Measurements from ENCODE around the gene NUP188.

- TF ChIP-seq, protein P1, sequence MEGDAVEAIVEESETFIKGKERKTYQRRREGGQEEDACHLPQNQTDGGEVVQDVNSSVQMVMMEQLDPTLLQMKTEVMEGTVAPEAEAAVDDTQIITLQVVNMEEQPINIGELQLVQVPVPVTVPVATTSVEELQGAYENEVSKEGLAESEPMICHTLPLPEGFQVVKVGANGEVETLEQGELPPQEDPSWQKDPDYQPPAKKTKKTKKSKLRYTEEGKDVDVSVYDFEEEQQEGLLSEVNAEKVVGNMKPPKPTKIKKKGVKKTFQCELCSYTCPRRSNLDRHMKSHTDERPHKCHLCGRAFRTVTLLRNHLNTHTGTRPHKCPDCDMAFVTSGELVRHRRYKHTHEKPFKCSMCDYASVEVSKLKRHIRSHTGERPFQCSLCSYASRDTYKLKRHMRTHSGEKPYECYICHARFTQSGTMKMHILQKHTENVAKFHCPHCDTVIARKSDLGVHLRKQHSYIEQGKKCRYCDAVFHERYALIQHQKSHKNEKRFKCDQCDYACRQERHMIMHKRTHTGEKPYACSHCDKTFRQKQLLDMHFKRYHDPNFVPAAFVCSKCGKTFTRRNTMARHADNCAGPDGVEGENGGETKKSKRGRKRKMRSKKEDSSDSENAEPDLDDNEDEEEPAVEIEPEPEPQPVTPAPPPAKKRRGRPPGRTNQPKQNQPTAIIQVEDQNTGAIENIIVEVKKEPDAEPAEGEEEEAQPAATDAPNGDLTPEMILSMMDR (IDR thresholded peaks at IDR 0.05): no peak
- no peak for TF ChIP-seq POLR2AphosphoS5 (IDR thresholded peaks at IDR 0.05)
These were observed 55.5 kb downstream of the NUP188 start for GRCh38 chr9:129002992-129003391.
